HepG2 (cell line): Measurements from ENCODE around the gene SSBP4. TPM values are rescaled to one million over a fixed set of nuclear protein-coding genes. Genes with fewer than 3 reads are reported as not detected.

Experiments
- HNF4G ChIP-seq, 2 experiments: sonication (generic) in 1 of 2; formaldehyde crosslinking in 1 of 2; IDR thresholded peaks; 2 replicates each; pipeline versions ENCODE4 v1.4.0 to v1.6.1; 2011 to 2020; ENCODE audit warnings: borderline replicate concordance in 2 of 2, low read depth in 2 of 2, mild to moderate bottlenecking in 2 of 2, low read length in 1 of 2, missing genetic modification reagents in 1 of 2, moderate library complexity in 1 of 2
- MED1 ChIP-seq: sonication (generic); formaldehyde crosslinking; IDR thresholded peaks from 2 replicates; pipeline ENCODE4 v1.4.0; 2020; ENCODE audit warnings: missing genetic modification reagents
- NFATC3 ChIP-seq: sonication (generic); formaldehyde crosslinking; IDR thresholded peaks from 2 replicates; pipeline ENCODE4 v1.5.1; 2020; ENCODE audit warnings: mild to moderate bottlenecking, missing genetic modification reagents
- NFE2L2 ChIP-seq: fragments of 150-350 bp; IDR thresholded peaks from 2 replicates; pipeline ENCODE4 v1.6.1; 2014; ENCODE audit warnings: low read length
- PITX1 ChIP-seq: sonication (generic); formaldehyde crosslinking; IDR thresholded peaks from 2 replicates; pipeline ENCODE4 v1.5.1; 2020; ENCODE audit warnings: mild to moderate bottlenecking, missing genetic modification reagents
- POLR2G ChIP-seq: fragments of 200-400 bp; formaldehyde crosslinking; IDR thresholded peaks from 2 replicates; pipeline ENCODE4 v1.6.1; 2018; ENCODE audit warnings: mild to moderate bottlenecking, low read depth, low read length, moderate library complexity
- REL ChIP-seq: sonication (generic); formaldehyde crosslinking; conservative IDR thresholded peaks from 2 replicates; pipeline ENCODE4 v1.8.0; 2022; ENCODE audit warnings: mild to moderate bottlenecking, missing genetic modification reagents, moderate library complexity
- RFX3 ChIP-seq: IDR thresholded peaks from 2 replicates; pipeline ENCODE4 v1.6.1; 2016; ENCODE audit warnings: missing biosample characterization, missing genetic modification reagents
- TP53 ChIP-seq: sonication (generic); formaldehyde crosslinking; conservative IDR thresholded peaks from 2 replicates; pipeline ENCODE4 v1.4.0; 2020; ENCODE audit warnings: missing genetic modification reagents
- ZBTB20 ChIP-seq: sonication (generic); formaldehyde crosslinking; IDR thresholded peaks from 2 replicates; pipeline ENCODE4 v1.8.1; 2023; ENCODE audit warnings: missing genetic modification reagents, low read depth, mild to moderate bottlenecking, borderline replicate concordance
- ZBTB7B ChIP-seq: sonication (generic); formaldehyde crosslinking; IDR thresholded peaks from 2 replicates; pipeline ENCODE4 v1.4.0; 2020; ENCODE audit warnings: missing genetic modification reagents
- ZBTB8A ChIP-seq: sonication (generic); formaldehyde crosslinking; IDR thresholded peaks from 2 replicates; pipeline ENCODE4 v1.4.0; 2020; ENCODE audit warnings: mild to moderate bottlenecking, low read depth, missing genetic modification reagents, borderline replicate concordance
- ZNF10 ChIP-seq: sonication (generic); formaldehyde crosslinking; IDR thresholded peaks from 2 replicates; pipeline ENCODE4 v1.4.0; 2020; ENCODE audit warnings: mild to moderate bottlenecking, low read depth, missing genetic modification reagents, borderline replicate concordance
- ZNF607 ChIP-seq: sonication (generic); formaldehyde crosslinking; IDR thresholded peaks from 2 replicates; pipeline ENCODE4 v1.5.1; 2020; ENCODE audit warnings: missing genetic modification reagents, mild to moderate bottlenecking, borderline replicate concordance
- ZNF660 ChIP-seq: sonication (generic); formaldehyde crosslinking; IDR thresholded peaks from 2 replicates; pipeline ENCODE4 v1.5.1; 2020; ENCODE audit warnings: mild to moderate bottlenecking, low read depth, missing genetic modification reagents, borderline replicate concordance
- ZNF761 ChIP-seq: sonication (generic); formaldehyde crosslinking; conservative IDR thresholded peaks from 2 replicates; pipeline ENCODE4 v1.4.0; 2020; ENCODE audit warnings: mild to moderate bottlenecking, missing genetic modification reagents
- ZNF773 ChIP-seq: sonication (generic); formaldehyde crosslinking; IDR thresholded peaks from 2 replicates; pipeline ENCODE4 v1.4.0; 2020; ENCODE audit warnings: missing genetic modification reagents, borderline replicate concordance
- ZNF775 ChIP-seq: sonication (generic); formaldehyde crosslinking; IDR thresholded peaks from 2 replicates; pipeline ENCODE4 v1.4.0; 2020; ENCODE audit warnings: missing genetic modification reagents, mild to moderate bottlenecking, moderate library complexity, borderline replicate concordance
- polyA plus RNA-seq, 8 experiments: library from polyadenylated mRNA; depleted of rRNA in 3 of 8; stranded (reverse) in 7 of 8; unstranded in 1 of 8; fragments of >200 nt; fragmentation: Illumina TruSeq in 4 of 8; extraction: Trizol in 4 of 8; gene quantifications; 2 replicates each; pipeline versions ENCODE4 v1.2.1 to v1.2.3, GENCODE V29; 2011 to 2016; ENCODE audit warnings: low read depth in 4 of 8, missing spikeins in 1 of 8, mixed read lengths in 1 of 8; ENCODE audit not compliant: insufficient read depth in 1 of 8
- total RNA-seq, 5 experiments: library from RNA; depleted of rRNA; stranded (reverse); fragments of >200 nt; fragmentation: Illumina TruSeq; extraction: Trizol; gene quantifications; 2 replicates each; pipeline ENCODE4 v1.2.3, GENCODE V29; 2016; ENCODE audit warnings: low read depth in 1 of 5
- TF ChIP-seq, protein P1 (sequence below): IDR thresholded peaks from 2 replicates; pipeline ENCODE4 v1.6.1; 2016; ENCODE audit warnings: mild to moderate bottlenecking, missing biosample characterization, missing genetic modification reagents
- TF ChIP-seq, protein P2 (sequence below): sonication (generic); formaldehyde crosslinking; IDR thresholded peaks from 2 replicates; pipeline ENCODE4 v1.4.0; 2020; ENCODE audit warnings: missing genetic modification reagents, mild to moderate bottlenecking, borderline replicate concordance
- TF ChIP-seq, protein P3 (sequence below): sonication (generic); formaldehyde crosslinking; IDR thresholded peaks from 2 replicates; pipeline ENCODE4 v1.8.1; 2023; ENCODE audit warnings: missing genetic modification reagents, inconsistent platforms, borderline replicate concordance
- TF ChIP-seq, protein P4 (sequence below): sonication (generic); formaldehyde crosslinking; IDR thresholded peaks from 2 replicates; pipeline ENCODE4 v1.4.0; 2020; ENCODE audit warnings: missing genetic modification reagents, borderline replicate concordance

Gene SSBP4
- total and polyA plus RNA-seq, 2 of the 13 experiments (the other 11 are each of a cell fraction or from before 2014, with no cell fraction given): 20.8 to 39.5 TPM

DNA sequence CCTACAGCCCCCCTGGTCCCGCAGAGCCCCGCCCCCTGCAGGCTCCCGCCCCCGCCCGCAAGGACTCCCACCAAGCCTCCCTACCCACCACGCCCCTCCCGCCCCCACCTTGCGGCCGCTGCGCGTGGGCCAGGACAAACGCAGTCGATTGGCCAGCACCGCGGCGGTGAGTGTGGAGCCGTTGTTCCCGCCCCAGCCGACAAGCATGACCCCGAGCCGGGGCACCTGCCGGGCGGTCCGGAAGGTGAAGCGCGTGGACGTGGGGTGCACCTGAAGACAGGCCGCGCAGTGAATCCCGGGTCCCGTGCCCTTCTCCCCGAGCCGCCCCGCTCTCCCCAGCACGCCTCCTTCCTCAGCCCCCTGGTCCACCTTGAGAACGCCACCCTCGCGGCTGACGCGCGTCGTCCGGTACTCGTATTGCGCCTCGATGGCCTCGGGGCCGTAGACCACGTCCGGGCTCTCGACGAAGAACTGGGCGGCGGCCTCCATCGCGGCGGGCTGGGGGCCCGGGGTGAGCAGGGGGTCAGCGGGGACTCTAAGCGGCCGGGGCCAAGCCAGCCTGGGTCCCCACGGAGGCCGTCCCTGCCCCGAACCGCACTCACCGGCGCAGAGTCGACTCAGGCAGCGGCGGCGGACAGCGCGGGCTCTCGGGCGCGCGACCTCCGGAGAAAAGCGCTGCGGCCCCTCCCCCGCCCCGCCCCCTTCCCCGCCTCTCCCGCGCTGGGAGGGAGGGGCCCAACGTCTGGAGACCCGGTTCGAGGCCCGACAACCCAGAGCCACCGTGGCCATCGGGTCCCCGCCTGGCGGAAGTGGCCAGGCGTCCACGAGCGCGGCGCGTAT, 18.5 kb downstream of the SSBP4 start, which contains the start of gene ISYNA1 (continued):
- TF ChIP-seq REL (CRISPR knock-in tag) (no peak), HNF4G (IDR thresholded peaks at IDR 0.05; ENCODE audit: borderline replicate concordance, low read depth, low read length) (no peak), HNF4G (CRISPR knock-in tag; IDR thresholded peaks at IDR 0.05; ENCODE audit: borderline replicate concordance, low read depth) (no peak), MED1 (CRISPR knock-in tag) (no peak), ZNF660 (CRISPR knock-in tag) (no peak), ZNF761 (CRISPR knock-in tag) (no peak), ZNF607 (CRISPR knock-in tag) (no peak), ZBTB8A (CRISPR knock-in tag) (no peak), TP53 (CRISPR knock-in tag) (no peak), ZNF773 (CRISPR knock-in tag) (peak; percentile 48; the same call in 1 of the 2 replicates), NFE2L2 (no peak), POLR2G (no peak), NFATC3 (CRISPR knock-in tag) (no peak), ZNF10 (CRISPR knock-in tag) (no peak), RFX3 (CRISPR knock-in tag) (no peak), ZBTB20 (CRISPR knock-in tag) (no peak), ZNF775 (CRISPR knock-in tag) (no peak), PITX1 (CRISPR knock-in tag) (no peak), ZBTB7B (CRISPR knock-in tag) (no peak)
- TF ChIP-seq, protein P1, sequence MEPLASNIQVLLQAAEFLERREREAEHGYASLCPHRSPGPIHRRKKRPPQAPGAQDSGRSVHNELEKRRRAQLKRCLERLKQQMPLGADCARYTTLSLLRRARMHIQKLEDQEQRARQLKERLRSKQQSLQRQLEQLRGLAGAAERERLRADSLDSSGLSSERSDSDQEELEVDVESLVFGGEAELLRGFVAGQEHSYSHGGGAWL: peak; percentile 69; the same call in 1 of the 2 replicates
- TF ChIP-seq, protein P2, sequence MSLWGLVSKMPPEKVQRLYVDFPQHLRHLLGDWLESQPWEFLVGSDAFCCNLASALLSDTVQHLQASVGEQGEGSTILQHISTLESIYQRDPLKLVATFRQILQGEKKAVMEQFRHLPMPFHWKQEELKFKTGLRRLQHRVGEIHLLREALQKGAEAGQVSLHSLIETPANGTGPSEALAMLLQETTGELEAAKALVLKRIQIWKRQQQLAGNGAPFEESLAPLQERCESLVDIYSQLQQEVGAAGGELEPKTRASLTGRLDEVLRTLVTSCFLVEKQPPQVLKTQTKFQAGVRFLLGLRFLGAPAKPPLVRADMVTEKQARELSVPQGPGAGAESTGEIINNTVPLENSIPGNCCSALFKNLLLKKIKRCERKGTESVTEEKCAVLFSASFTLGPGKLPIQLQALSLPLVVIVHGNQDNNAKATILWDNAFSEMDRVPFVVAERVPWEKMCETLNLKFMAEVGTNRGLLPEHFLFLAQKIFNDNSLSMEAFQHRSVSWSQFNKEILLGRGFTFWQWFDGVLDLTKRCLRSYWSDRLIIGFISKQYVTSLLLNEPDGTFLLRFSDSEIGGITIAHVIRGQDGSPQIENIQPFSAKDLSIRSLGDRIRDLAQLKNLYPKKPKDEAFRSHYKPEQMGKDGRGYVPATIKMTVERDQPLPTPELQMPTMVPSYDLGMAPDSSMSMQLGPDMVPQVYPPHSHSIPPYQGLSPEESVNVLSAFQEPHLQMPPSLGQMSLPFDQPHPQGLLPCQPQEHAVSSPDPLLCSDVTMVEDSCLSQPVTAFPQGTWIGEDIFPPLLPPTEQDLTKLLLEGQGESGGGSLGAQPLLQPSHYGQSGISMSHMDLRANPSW (CRISPR knock-in tag): no peak
- TF ChIP-seq, protein P3, sequence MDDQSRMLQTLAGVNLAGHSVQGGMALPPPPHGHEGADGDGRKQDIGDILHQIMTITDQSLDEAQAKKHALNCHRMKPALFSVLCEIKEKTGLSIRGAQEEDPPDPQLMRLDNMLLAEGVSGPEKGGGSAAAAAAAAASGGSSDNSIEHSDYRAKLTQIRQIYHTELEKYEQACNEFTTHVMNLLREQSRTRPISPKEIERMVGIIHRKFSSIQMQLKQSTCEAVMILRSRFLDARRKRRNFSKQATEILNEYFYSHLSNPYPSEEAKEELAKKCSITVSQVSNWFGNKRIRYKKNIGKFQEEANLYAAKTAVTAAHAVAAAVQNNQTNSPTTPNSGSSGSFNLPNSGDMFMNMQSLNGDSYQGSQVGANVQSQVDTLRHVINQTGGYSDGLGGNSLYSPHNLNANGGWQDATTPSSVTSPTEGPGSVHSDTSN (CRISPR knock-in tag): no peak
- TF ChIP-seq, protein P4, sequence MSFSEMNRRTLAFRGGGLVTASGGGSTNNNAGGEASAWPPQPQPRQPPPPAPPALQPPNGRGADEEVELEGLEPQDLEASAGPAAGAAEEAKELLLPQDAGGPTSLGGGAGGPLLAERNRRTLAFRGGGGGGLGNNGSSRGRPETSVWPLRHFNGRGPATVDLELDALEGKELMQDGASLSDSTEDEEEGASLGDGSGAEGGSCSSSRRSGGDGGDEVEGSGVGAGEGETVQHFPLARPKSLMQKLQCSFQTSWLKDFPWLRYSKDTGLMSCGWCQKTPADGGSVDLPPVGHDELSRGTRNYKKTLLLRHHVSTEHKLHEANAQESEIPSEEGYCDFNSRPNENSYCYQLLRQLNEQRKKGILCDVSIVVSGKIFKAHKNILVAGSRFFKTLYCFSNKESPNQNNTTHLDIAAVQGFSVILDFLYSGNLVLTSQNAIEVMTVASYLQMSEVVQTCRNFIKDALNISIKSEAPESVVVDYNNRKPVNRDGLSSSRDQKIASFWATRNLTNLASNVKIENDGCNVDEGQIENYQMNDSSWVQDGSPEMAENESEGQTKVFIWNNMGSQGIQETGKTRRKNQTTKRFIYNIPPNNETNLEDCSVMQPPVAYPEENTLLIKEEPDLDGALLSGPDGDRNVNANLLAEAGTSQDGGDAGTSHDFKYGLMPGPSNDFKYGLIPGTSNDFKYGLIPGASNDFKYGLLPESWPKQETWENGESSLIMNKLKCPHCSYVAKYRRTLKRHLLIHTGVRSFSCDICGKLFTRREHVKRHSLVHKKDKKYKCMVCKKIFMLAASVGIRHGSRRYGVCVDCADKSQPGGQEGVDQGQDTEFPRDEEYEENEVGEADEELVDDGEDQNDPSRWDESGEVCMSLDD (CRISPR knock-in tag): no peak
